Nephron progenitor cell (in vitro differentiated cells): Measurements from ENCODE around the gene SNCB.

Experiments used
- DNase-seq: peaks from one replicate; pipeline ENCODE4 v3.0.0; 2021
- H3K27ac Mint-ChIP-seq: 2 replicates; pipeline ENCODE4 v1.8.0; 2021; ENCODE audit warnings: mild to moderate bottlenecking, moderate library complexity, mixed read lengths
- H3K27me3 Mint-ChIP-seq: 2 replicates; pipeline ENCODE4 v1.8.0; 2021; ENCODE audit warnings: mild to moderate bottlenecking, low read depth, mixed read lengths; ENCODE audit not compliant: poor library complexity
- H3K36me3 Mint-ChIP-seq: 2 replicates; pipeline ENCODE4 v1.8.0; 2021; ENCODE audit warnings: low read depth, mixed read lengths
- H3K4me1 Mint-ChIP-seq: 2 replicates; pipeline ENCODE4 v1.8.0; 2021; ENCODE audit warnings: mixed read lengths
- H3K4me3 Mint-ChIP-seq: 2 replicates; pipeline ENCODE4 v1.8.0; 2021; ENCODE audit warnings: mild to moderate bottlenecking, moderate library complexity, mixed read lengths
- H3K9me3 Mint-ChIP-seq: 2 replicates; pipeline ENCODE4 v1.8.0; 2021; ENCODE audit warnings: mild to moderate bottlenecking, moderate library complexity, mixed read lengths
- TF ChIP-seq, protein P1 (sequence below): fragments of 200-600 bp; sonication (generic); IDR thresholded peaks from 2 replicates; pipeline ENCODE4 v1.5.0; 2021; ENCODE audit warnings: antibody characterized with exemption

Gene SNCB

GRCh38 chr5:176653401-176654385 lies 23.4 kb upstream of the SNCB start:
- Mint-ChIP-seq H3K27me3 (peaks cover 8% of the 10 kb centered on the region), H3K4me1 (peaks cover 36% of the 10 kb centered on the region), H3K27ac (no peak overlapping the region), H3K4me3 (no peak overlapping the region), H3K36me3 (no peaks in the 10 kb centered on the region), H3K9me3 (no peaks in the 10 kb centered on the region)
- DNase-seq = no peak
- TF ChIP-seq, protein P1, sequence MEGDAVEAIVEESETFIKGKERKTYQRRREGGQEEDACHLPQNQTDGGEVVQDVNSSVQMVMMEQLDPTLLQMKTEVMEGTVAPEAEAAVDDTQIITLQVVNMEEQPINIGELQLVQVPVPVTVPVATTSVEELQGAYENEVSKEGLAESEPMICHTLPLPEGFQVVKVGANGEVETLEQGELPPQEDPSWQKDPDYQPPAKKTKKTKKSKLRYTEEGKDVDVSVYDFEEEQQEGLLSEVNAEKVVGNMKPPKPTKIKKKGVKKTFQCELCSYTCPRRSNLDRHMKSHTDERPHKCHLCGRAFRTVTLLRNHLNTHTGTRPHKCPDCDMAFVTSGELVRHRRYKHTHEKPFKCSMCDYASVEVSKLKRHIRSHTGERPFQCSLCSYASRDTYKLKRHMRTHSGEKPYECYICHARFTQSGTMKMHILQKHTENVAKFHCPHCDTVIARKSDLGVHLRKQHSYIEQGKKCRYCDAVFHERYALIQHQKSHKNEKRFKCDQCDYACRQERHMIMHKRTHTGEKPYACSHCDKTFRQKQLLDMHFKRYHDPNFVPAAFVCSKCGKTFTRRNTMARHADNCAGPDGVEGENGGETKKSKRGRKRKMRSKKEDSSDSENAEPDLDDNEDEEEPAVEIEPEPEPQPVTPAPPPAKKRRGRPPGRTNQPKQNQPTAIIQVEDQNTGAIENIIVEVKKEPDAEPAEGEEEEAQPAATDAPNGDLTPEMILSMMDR = no peak

GRCh38 chr5:176652136-176652535 lies 21.8 kb upstream of the SNCB start:
- TF ChIP-seq, protein P1 = no peak
- DNase-seq = no peak
- Mint-ChIP-seq H3K9me3 (no peaks in the 10 kb centered on the region), H3K4me3 (no peak overlapping the region), H3K4me1 (peaks cover 42% of the 10 kb centered on the region), H3K27me3 (peaks cover 6% of the 10 kb centered on the region), H3K36me3 (no peaks in the 10 kb centered on the region), H3K27ac (no peak overlapping the region)

- H3K4me1 Mint-ChIP-seq = peaks cover 47% of the 10 kb centered on the region
- TF ChIP-seq, protein P1 = no peak
- H3K9me3 Mint-ChIP-seq = no peaks in the 10 kb centered on the region
- H3K36me3 Mint-ChIP-seq = no peaks in the 10 kb centered on the region
- H3K27me3 Mint-ChIP-seq = peaks cover 6% of the 10 kb centered on the region
- no peak overlapping the region for H3K4me3 Mint-ChIP-seq
- no peak for DNase-seq
- H3K27ac Mint-ChIP-seq = no peak overlapping the region
Observed at GRCh38 chr5:176651472-176651980, 21.2 kb upstream of the SNCB start.

GRCh38 chr5:176650354-176650884 lies 20.1 kb upstream of the SNCB start:
- Mint-ChIP-seq H3K4me3 (no peak overlapping the region), H3K9me3 (no peaks in the 10 kb centered on the region), H3K27me3 (peaks cover 6% of the 10 kb centered on the region), H3K36me3 (no peaks in the 10 kb centered on the region), H3K27ac (no peak overlapping the region), H3K4me1 (peaks cover 47% of the 10 kb centered on the region)
- TF ChIP-seq, protein P1 = no peak
- no peak for DNase-seq

DNA sequence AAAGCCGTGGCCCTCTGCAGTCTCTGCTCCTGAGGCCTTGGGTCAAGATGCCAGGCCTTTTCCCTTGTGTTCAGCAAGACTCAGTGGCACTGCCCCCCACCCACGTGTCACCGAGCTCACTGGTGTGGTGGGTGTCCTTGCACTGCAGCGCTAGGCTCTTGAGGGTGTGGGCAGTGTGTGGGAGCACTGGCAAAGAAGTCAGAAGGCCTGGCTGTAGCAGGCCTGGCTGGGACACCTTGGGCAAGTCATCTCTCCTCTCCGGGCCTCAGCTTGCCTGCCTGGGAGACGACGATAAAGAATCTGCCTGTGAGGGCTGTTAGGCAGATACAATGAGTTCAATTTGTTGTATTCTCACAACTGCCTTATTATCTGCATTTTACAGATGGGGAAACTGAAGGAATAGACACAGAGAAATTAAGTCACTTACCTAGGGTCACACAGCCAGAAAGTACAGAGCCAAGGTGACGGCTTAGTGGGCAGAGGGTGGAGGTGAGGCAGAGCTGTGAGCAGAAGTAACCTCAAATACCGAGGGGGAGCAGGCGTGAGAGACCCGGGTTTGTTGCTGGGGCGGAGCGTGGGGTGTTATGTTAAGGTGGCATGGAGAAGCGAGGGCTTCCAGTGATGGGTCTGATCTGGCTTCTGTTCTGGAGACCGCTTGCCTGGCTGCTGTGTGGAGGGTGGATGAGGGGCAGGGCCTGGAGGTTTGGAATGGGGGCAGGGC lies 18.3 kb upstream of the SNCB start:
- TF ChIP-seq, protein P1 = no peak
- H3K36me3 Mint-ChIP-seq = no peaks in the 10 kb centered on the region
- no peak for DNase-seq

More for the DNA sequence above, 18.3 kb upstream of the SNCB start:
- no peak overlapping the region for H3K27ac Mint-ChIP-seq
- peaks cover 6% of the 10 kb centered on the region for H3K27me3 Mint-ChIP-seq
- H3K4me1 Mint-ChIP-seq = peaks cover 44% of the 10 kb centered on the region
- no peaks in the 10 kb centered on the region for H3K9me3 Mint-ChIP-seq
- peak overlapping the region; percentile 86 for H3K4me3 Mint-ChIP-seq
